ENCODE measurements around the gene MYO1D.

The MYO1D gene

DNA sequence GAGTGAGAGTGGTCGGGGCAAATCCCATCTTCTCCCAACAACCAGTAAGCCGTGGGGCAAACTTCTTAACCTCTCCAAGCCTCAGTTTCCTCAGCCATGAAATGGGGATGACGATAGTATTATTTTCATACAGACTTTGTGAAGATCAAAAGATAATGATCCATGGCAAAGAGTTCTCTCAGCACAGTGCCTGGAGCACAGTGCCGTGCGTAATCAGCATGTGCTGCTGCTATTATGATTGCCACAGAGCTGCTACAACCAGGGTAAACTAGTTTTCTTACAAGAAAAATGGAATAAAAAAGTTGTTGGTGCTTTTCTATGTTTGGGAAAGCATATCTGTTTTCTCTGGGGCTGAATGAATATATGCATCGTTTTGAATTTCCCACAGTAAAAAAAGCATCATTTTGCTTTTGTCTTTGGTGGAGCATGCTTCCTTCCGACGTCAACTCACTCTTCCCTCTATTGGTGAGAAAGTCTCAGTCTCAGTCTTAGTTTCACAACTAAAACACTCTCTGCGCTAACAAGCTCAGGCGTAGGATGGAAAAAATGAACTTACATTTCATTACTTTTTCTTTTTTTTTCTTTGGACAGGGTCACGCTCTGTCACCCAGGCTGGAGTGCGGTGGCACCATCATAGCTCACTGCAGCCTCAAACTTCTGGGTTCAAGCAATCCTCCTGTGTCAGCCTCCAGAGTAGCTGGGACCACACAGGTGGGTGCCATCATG, 352.9 kb downstream of the MYO1D start:
- Mint-ChIP-seq H3K9me3 (no peaks in the 10 kb centered on the region), H3K27ac (peak overlapping the region; percentile 80), H3K4me1 (peaks cover 54% of the 10 kb centered on the region), H3K36me3 (peaks cover 14% of the 10 kb centered on the region), H3K4me3 (peak overlapping the region; percentile 54)
- ATAC-seq (peak; percentile 73), DNase-seq (ENCODE audit: low spot score in 2 of 2) (peak in 1 of 2 donors; percentile 70)

DNA sequence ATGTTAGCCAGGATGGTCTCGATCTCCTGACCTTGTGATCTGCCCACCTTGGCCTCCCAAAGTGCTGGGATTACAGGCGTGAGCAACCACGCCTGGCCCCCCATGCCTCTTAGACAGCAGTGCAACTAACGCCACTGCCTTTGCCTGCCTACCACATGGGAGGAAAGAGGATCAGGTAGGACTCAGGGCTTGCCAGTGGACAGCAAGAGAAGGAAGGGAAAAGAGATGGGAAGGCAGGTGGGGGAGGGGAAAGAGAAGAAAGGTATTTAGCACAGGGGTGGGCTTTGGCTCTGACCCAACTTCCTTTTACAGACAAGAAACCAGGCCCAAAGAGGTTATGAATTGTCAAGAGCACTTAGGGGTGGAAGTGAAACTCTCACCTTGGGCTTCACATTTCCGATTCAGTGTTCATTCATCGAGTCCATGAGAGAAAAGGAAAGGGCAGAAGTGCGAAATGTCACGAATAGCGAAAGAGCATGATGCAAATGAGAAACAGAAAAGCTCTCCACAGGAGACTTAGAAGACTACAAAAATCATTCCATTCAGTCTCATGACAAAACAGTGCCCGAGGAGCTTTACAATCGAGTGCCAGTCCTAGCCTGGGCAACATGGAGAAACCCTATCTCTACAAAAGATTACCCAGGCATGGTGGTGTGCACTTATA, 353.8 kb downstream of the MYO1D start:
- peaks cover 54% of the 10 kb centered on the region for H3K4me1 Mint-ChIP-seq
- DNase-seq (ENCODE audit: low spot score in 2 of 2) = peak; percentile 18 to 83
- H3K9me3 Mint-ChIP-seq = no peaks in the 10 kb centered on the region
- peaks cover 14% of the 10 kb centered on the region for H3K36me3 Mint-ChIP-seq
- peak overlapping the region; percentile 54 for H3K4me3 Mint-ChIP-seq
- peak; percentile 77 for ATAC-seq
- H3K27ac Mint-ChIP-seq = peak overlapping the region; percentile 80

DNA sequence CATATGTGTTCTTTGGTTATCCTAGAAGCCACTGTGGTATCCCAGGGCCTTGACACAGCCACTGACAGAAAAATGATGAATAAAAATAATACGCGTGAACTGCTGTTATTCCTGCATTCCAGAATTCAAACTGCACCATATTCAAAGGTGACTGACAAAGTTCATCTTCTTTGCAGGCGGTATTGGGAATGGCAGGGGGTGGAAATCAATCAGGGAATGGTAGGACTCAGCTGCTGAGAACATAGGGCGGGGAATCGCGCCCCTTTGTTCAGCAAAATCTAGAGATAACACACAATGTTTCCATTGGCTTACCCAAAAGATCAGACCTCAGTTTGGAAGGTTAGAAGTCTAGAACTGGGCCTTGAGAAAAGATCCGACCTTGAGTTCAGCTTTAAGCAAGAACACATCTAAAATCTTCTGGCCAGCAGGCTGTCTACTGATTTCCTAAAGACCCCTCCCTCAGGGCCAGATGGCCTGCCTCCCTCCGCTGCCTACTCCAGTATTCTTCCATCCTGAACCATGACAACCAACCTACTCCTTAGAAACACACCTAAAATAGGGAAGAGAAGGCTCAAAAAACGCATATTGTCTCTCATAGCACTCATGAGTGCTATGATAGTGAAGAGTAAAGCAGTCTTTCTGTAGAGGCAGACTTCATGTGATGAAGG, 356.1 kb downstream of the MYO1D start:
- Mint-ChIP-seq H3K36me3 (peaks cover 14% of the 10 kb centered on the region), H3K9me3 (no peaks in the 10 kb centered on the region), H3K4me3 (peak overlapping the region; percentile 66), H3K4me1 (peaks cover 68% of the 10 kb centered on the region), H3K27ac (peak overlapping the region; percentile 67)
- DNase-seq (ENCODE audit: low spot score in 2 of 2) (no peak), ATAC-seq (no peak)

DNA sequence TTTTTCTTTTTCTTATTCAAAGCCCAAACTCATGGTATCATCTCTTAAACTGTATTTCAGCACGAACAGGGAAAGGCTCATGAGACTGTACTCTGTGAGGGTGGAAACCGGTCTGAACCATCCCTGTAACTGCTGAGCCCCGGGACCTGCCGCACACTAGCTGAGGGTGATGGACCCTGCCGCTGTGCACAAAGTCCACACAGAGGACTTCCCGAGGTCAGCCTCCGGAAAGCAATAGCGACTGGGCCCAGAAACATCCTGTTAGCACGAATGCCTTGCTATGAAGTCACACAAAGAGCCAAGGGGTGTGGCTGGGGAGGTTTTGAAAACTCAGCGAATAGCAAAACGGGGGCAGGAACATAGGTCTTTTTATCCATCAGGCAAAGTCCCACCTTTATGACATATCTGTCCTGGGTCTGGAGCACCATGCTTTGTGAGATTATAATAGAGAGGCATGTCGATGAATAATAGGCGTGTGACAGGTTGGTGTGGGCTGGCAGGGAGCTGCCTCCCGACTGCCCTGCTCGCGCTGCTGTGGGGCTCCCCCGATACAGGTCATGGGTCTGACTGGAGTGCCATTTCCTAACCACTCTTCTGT, 356.7 kb downstream of the MYO1D start:
- H3K27ac Mint-ChIP-seq = peak overlapping the region; percentile 67
- H3K9me3 Mint-ChIP-seq = no peaks in the 10 kb centered on the region
- DNase-seq (ENCODE audit: low spot score in 2 of 2) = peak in 1 of 2 donors; percentile 67
- peaks cover 14% of the 10 kb centered on the region for H3K36me3 Mint-ChIP-seq
- ATAC-seq = peak; percentile 74
- peaks cover 68% of the 10 kb centered on the region for H3K4me1 Mint-ChIP-seq
- H3K4me3 Mint-ChIP-seq = peak overlapping the region; percentile 66

DNA sequence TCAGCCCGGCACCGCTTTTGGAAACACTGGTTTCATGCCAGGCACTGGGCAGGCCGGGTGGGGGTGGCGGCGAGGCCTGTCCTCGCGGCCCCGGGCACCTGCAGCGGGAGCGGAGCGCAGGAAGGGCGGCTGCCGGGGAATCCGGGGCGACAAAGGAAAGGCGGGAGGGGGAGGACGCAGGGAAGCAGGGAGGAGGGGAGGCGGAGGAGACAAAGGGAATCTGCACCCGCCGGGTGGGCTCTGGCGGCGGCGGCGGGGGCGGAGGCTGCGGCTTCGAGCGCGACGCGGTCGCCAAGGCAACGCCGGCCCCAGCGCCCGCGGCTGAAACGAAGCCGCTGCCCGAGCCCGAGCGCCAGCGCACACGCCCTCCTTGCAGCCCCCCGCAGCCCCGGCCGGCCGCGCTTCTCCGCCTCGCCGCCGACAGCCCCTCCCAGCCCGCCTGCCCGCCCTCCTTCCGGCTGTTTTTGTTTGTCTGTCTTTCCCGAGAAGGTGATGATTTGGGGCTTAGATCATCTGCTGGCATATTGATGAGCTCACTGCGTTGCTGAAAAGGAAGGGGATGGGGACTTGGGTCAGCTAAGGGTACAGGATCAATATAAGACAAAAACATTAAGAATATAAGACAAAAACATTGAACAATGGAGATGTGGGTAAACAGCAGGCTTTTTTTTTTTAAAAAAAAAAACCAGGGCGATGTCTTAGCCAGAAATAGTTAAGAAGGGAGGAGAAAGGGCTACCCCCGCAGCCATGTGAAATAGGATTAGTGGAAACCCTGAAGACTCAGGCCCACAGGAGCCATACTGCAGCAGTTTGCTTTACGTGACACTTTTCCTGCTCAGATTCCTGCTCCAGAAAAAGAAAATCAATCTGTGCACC, 357.5 kb downstream of the MYO1D start:
- ATAC-seq (no peak), DNase-seq (ENCODE audit: low spot score in 2 of 2) (peak in 1 of 2 donors; percentile 65)
- Mint-ChIP-seq H3K27ac (peak overlapping the region; percentile 67), H3K36me3 (peaks cover 14% of the 10 kb centered on the region), H3K4me3 (peak overlapping the region; percentile 66), H3K4me1 (peaks cover 68% of the 10 kb centered on the region), H3K9me3 (no peaks in the 10 kb centered on the region)

DNA sequence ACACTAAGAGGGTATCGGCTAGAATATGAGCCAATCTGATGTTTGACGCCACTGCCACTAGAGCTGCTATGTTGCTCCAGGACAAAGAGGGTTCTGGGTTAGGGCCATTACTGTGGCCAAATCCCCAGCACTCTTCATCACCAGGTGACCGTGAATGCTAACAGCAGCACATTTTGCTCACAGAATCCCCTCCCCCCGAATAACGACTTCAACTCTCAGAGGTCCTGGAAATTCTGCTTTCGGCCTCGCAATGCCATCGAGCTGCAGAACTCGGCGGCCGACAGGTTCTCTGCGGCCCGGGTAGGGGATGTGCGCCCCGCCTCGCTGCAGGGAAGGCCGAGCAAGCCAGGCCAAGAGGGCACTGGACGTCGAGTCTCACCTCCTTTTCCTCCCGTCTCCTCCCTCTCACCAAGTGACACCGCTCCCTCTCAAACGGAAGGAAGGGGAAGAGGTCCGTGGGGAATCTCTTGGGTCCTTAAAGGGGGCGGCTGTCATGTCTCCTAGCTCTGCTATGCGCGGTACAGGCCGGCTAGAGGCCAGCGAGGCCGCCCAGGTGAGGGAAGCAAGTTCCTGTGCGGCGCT, 358.2 kb downstream of the MYO1D start:
- H3K27ac Mint-ChIP-seq = no peak overlapping the region
- H3K4me3 Mint-ChIP-seq = peak overlapping the region; percentile 66
- H3K9me3 Mint-ChIP-seq = no peaks in the 10 kb centered on the region
- H3K4me1 Mint-ChIP-seq = peaks cover 61% of the 10 kb centered on the region
- DNase-seq (ENCODE audit: low spot score in 2 of 2) (no peak), ATAC-seq (no peak)
- peaks cover 9% of the 10 kb centered on the region for H3K36me3 Mint-ChIP-seq

DNA sequence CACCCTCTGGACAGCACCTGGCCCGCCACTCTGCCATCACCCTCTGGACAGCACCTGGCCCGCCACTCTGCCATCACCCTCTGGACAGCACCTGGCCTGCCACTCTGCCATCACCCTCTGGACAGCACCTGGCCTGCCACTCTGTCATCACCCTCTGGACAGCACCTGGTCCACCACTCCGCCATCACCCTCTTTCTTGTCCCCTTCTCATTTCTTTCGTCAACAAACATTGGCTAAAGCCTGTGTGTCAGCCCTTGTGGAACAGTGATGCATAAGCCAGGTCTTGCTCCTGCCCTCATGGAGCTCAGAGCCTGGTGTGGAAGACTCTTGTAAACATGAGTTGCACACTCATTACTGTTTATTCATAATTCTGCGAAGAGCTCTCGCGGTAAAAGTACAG, 358.9 kb downstream of the MYO1D start:
- H3K27ac Mint-ChIP-seq = no peak overlapping the region
- no peak for ATAC-seq
- H3K4me3 Mint-ChIP-seq = peak overlapping the region; percentile 66
- H3K9me3 Mint-ChIP-seq = no peaks in the 10 kb centered on the region
- H3K4me1 Mint-ChIP-seq = peaks cover 62% of the 10 kb centered on the region
- H3K36me3 Mint-ChIP-seq = peaks cover 7% of the 10 kb centered on the region
- no peak for DNase-seq (ENCODE audit: low spot score in 2 of 2)

DNA sequence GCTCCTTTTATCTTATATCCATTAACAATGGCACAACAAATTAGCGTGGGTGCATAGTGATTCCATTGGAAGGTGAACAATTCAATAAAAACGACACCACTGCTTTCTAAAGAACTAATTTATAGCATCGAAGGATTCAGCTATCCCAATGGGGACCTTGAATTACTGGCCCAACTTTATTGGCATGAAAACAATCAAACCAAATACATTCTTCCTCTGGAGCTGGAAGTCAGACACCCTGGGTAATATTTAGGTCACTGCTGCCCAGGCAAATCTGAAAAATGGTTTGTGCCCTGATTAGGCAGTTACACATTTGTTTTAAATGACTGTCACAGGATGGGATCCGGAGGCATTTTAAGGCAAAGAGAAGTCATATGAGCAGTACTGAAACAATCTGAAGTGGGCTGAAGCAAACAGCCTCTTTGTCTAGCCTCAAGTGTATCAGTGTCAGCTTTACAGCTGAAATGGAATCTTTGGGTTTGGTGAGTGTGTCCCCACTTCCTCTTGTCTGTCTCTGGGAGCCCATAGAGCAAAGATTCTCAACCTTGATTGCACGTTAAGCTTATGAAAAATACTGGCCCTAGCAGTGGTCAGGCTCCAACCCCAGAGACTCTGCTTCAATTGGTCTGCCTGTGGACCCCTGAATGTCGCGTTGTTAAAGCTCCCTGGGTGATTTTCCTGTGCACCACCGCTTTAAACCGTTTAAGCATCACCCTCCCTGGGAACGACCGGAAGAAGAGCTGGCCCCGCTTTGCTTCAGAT, 359.8 kb downstream of the MYO1D start:
- H3K4me3 Mint-ChIP-seq = peak overlapping the region; percentile 66
- ATAC-seq (peak; percentile 64), DNase-seq (ENCODE audit: low spot score in 2 of 2) (no peak)
- H3K9me3 Mint-ChIP-seq = no peaks in the 10 kb centered on the region
- no peak overlapping the region for H3K27ac Mint-ChIP-seq
- H3K4me1 Mint-ChIP-seq = peaks cover 55% of the 10 kb centered on the region
- no peaks in the 10 kb centered on the region for H3K36me3 Mint-ChIP-seq

DNA sequence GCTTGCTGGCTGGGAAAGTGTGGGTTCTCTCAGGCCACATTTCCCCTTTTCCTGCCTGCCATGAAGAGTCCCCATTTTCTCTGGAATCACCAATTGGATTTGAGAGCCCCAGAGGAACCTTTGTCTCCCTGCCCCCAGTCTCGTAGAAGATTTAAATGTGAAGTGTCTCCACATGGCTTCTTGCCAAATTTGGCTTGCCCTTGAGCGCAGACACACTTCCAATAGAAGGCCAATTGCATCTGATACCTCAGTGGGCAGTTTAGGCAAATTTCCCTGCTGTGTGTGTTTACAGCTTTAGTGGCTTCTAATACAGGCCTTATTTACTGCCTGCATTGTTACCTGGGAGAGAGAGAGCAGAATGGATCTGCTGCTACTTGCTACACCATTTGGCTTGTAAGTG, 360.5 kb downstream of the MYO1D start:
- ATAC-seq = no peak
- H3K36me3 Mint-ChIP-seq = no peaks in the 10 kb centered on the region
- DNase-seq (ENCODE audit: low spot score in 2 of 2) = no peak
- H3K4me1 Mint-ChIP-seq = peaks cover 54% of the 10 kb centered on the region
- no peak overlapping the region for H3K4me3 Mint-ChIP-seq
- H3K27ac Mint-ChIP-seq = no peak overlapping the region
- H3K9me3 Mint-ChIP-seq = no peaks in the 10 kb centered on the region

DNA sequence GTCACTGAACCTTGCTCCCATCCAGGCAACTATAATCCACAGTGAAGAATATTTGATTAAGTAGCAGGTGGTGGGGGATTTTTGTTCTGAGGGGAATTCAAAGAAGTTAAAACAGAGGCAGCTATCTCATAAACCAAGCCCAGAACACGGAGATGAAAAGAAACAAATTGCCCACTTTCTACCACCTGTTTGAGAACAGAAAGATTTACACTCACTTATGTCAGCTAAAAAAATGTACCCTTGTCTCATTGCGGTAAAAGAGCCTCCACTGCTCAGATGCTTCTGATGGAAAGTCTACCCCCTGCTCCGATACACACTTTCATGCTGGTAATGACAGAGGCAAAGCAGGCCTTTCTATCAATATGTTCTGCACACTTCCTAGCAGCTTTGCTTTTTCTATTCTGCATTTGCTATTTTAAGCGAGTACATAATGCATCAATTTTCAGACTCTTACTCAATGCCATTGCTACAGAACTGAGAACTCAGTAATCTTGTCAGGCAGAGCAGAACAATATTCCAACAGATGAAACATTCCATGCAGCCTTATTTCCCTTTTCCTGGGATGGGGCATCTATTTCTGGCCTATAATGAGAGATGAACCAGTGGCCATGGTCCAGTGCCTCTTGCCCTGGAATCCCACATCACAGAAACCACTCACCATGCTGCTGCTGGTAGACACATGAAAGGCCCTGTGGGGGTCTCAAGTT, 361.1 kb downstream of the MYO1D start:
- peaks cover 48% of the 10 kb centered on the region for H3K4me1 Mint-ChIP-seq
- ATAC-seq = no peak
- no peak overlapping the region for H3K4me3 Mint-ChIP-seq

DNA sequence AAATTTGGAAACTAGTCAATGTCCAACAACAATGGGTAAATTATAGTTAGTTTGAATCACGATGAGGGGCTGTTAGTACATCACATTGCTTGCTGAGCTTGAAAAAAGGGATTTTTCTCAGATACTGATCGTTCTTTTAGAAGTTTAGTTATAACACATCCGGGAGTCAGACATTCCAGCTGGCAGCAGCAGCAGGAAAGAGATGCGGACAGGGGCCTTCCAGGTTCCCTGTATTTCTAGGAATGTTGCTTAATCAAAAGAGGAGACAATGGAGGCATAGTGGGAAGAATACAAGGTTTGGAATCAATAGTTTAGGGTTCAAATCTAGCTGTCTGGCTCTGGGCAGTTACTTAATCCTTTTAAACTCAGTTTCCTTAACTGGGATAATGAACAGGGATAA, 362.3 kb downstream of the MYO1D start:
- no peaks in the 10 kb centered on the region for H3K36me3 Mint-ChIP-seq
- H3K9me3 Mint-ChIP-seq = no peaks in the 10 kb centered on the region
- H3K4me1 Mint-ChIP-seq = peaks cover 36% of the 10 kb centered on the region
- no peak for ATAC-seq
- no peak for DNase-seq (ENCODE audit: low spot score in 2 of 2)
- H3K4me3 Mint-ChIP-seq = no peak overlapping the region
- no peak overlapping the region for H3K27ac Mint-ChIP-seq

More for the DNA sequence above, 361.1 kb downstream of the MYO1D start:
- Mint-ChIP-seq H3K36me3 (no peaks in the 10 kb centered on the region), H3K27ac (no peak overlapping the region), H3K9me3 (no peaks in the 10 kb centered on the region)
- DNase-seq (ENCODE audit: low spot score in 2 of 2) = no peak

DNA sequence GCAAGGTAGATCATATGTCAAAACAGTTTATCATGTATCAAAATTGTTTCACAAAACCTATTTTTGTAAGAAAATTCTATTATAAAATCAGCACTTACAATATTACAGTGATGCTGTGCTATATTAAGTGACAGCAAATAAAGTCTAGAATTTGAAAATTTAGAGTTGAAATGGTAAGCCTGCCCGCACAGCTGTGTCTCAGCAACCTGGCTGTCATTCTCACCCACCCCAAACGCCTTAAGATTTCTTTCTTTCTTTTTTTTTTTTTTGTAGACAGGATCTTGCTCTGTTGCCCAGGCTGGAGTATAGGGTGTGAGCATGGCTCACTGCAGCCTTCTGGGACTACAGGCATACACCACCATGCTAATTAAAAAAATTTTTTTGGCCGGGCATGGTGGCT, 363.3 kb downstream of the MYO1D start:
- no peaks in the 10 kb centered on the region for H3K9me3 Mint-ChIP-seq
- H3K27ac Mint-ChIP-seq = no peak overlapping the region
- H3K4me1 Mint-ChIP-seq = peaks cover 27% of the 10 kb centered on the region
- no peaks in the 10 kb centered on the region for H3K36me3 Mint-ChIP-seq
- H3K4me3 Mint-ChIP-seq = no peak overlapping the region
- ATAC-seq = no peak
- DNase-seq (ENCODE audit: low spot score in 2 of 2) = no peak

DNA sequence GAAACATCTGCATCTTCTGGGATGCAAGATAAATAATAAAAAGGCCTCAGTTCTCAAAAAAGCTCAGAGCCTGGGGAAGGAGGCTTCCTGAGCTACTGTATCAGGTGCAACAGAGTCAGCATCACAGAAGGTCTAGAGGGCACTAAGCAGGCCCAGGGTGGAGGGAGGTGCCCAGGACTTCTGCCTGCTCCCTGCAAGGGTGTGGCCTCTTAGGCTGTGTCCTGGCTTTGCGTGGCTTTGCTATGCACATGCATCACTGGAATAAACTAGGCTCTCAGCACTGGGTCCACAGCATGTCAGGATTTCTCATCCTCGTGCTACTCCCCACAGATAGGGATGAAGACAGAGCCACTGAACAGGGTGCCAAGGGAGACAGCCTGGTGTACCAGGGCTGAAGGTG, 364.6 kb downstream of the MYO1D start:
- no peaks in the 10 kb centered on the region for H3K36me3 Mint-ChIP-seq
- no peak overlapping the region for H3K27ac Mint-ChIP-seq
- H3K4me1 Mint-ChIP-seq = peaks cover 14% of the 10 kb centered on the region
- no peaks in the 10 kb centered on the region for H3K9me3 Mint-ChIP-seq
- DNase-seq (ENCODE audit: low spot score in 2 of 2) (no peak), ATAC-seq (no peak)
- no peak overlapping the region for H3K4me3 Mint-ChIP-seq

Measured in stimulated activated effector memory CD8-positive, alpha-beta T cell treated with anti-CD3 and anti-CD28 coated beads, Interleukin-12 subunit alpha, Interleukin-12 subunit beta, amount 100 ng/mL, for 72 hours (primary cell).